ENCODE measurements around the gene SIRT7. TPM values are rescaled to one million over a fixed set of nuclear protein-coding genes. Genes with fewer than 3 reads are reported as not detected.

Gene SIRT7
- total RNA-seq, 2 experiments from 2014 or later = 49.1 to 69.3 TPM

DNA sequence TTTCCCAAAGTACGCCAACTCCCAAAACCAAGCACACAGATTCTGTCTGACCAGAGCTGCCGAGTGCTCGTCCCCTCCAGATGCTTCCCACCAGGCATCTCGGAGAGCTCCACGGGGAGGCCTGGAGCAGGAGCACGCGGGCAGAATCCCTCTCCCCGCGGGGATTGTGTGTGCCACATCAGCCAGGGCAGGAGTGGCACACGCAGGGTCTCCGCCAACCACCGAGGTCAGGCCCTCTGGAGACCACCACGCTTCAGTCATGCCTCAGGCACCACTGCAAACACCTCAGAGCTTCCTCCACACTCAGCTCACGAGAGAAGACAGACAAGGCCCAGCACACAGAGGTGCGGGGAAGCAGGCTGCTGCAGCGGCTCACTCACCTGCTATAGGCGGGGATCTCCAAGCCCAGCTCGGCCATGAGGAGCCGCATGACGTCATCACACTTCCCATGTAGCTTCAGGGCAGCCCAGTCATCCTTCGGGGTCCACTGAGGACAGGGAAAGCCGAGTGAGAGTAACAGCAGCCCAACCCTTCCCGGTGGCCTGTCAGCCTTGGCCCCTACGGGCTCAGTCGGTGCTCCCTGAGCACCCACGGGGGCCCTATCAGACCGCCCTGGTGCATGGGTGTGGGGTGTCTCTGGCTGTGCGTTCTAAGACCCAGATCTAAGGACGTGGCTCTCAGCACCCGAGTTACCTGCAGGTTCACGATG lies 4.4 kb downstream of the SIRT7 start:
- Histone ChIP-seq H3K36me3 (ENCODE audit: insufficient read depth, low read length) (peaks cover 55% of the 10 kb centered on the region), H3K27ac (ENCODE audit: low read depth, low read length, poor library complexity, severe bottlenecking) (no peak overlapping the region), H3K79me2 (ENCODE audit: insufficient read depth, low read depth, low read length) (peaks cover 18% of the 10 kb centered on the region), H2AFZ (ENCODE audit: low read length) (no peak overlapping the region), H3K4me1 (ENCODE audit: insufficient read depth, low read length, poor library complexity, severe bottlenecking) (peaks cover 28% of the 10 kb centered on the region), H3K4me3 (ENCODE audit: low read depth, low read length, poor library complexity, severe bottlenecking) (no peak overlapping the region), H3K4me2 (ENCODE audit: low read length) (no peak overlapping the region), H4K20me1 (ENCODE audit: insufficient read depth, low read length) (peaks cover 8% of the 10 kb centered on the region), H3K9me2 (ENCODE audit: insufficient read depth, low read length) (no peaks in the 10 kb centered on the region), H3K9me3 (ENCODE audit: low read length) (no peaks in the 10 kb centered on the region)
- CTCF ChIA-PET (ENCODE audit: unreplicated experiment) = no interaction called here
- intact Hi-C loops (cut with micrococcal nuclease; ENCODE audit: unreplicated experiment) = no loop called here
- TF ChIP-seq, protein P1, sequence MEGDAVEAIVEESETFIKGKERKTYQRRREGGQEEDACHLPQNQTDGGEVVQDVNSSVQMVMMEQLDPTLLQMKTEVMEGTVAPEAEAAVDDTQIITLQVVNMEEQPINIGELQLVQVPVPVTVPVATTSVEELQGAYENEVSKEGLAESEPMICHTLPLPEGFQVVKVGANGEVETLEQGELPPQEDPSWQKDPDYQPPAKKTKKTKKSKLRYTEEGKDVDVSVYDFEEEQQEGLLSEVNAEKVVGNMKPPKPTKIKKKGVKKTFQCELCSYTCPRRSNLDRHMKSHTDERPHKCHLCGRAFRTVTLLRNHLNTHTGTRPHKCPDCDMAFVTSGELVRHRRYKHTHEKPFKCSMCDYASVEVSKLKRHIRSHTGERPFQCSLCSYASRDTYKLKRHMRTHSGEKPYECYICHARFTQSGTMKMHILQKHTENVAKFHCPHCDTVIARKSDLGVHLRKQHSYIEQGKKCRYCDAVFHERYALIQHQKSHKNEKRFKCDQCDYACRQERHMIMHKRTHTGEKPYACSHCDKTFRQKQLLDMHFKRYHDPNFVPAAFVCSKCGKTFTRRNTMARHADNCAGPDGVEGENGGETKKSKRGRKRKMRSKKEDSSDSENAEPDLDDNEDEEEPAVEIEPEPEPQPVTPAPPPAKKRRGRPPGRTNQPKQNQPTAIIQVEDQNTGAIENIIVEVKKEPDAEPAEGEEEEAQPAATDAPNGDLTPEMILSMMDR (conservative IDR thresholded peaks at IDR 0.05; ENCODE audit: low read length) = no peak
- TF ChIP-seq EZH2phosphoT487 (IDR thresholded peaks at IDR 0.05; ENCODE audit: borderline replicate concordance, low read depth, low read length) = no peak
- POLR2A ChIA-PET = interaction anchor here (0.6 to 0.9 kb wide), 2 partner anchors 43 to 198 kb away, joined by 4 to 6 read pairs; partner anchors contain the start of gene ARHGDIA
- DNase-seq (ENCODE audit: low spot score) = no peak
- BruUV-seq (replicated peaks) = no TSS peak

DNA sequence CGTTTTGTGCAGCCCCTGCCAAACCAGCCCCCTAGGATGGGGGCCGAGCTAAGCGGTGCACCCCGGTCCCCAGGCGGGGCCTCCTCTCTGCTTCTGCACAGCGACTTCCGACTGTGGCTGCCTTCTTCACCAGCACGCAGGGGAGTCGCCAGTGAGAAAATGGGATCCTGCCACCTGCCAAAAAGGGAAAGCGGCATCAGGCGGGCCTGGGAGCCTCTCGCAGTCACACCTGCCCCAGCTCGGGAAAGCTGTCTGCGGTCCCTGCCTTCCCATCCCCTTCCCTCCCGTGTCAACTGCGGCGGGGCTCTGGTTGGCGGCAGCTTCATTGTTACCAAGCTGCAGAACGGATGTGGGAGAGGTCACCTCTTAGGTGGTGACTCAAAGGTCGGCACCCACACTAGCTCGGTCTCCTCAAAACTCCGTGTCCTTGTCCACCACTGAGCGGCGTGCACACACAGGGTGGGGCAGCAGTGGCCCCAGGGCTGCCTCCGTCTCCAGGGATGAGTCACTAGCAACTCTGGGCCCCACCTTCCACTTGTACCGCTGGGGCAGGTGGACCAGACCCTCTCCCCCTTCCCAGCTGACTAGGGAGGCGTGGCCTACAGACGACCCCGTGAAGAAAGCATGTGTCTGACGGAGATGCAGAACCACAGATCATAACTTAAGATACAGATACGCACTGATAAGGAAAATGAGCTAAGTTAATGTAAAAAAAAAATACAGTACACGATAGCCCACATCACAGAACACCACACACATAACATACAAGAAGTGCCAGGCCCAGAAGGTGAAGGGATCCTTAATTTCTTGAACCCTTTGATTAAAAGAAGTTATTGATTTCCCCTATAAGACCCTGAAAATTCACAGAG lies 5.3 kb downstream of the SIRT7 start:
- H3K4me1 ChIP-seq (ENCODE audit: insufficient read depth, low read length, poor library complexity, severe bottlenecking) = peaks cover 23% of the 10 kb centered on the region
- ChIA-PET POLR2A (interaction anchor here (0.9 kb wide), 1 partner anchor 42 kb away, joined by 4 read pairs; the partner anchor contains the start of gene ARHGDIA), CTCF (ENCODE audit: unreplicated experiment) (no interaction called here)
- peaks cover 63% of the 10 kb centered on the region for H3K36me3 ChIP-seq (ENCODE audit: insufficient read depth, low read length)
- H4K20me1 ChIP-seq (ENCODE audit: insufficient read depth, low read length) = peaks cover 8% of the 10 kb centered on the region
- no peak overlapping the region for H2AFZ ChIP-seq (ENCODE audit: low read length)
- H3K9me3 ChIP-seq (ENCODE audit: low read length) = no peaks in the 10 kb centered on the region
- no peak overlapping the region for H3K4me2 ChIP-seq (ENCODE audit: low read length)
- intact Hi-C loops (cut with micrococcal nuclease; ENCODE audit: unreplicated experiment) = no loop called here
- no peak overlapping the region for H3K4me3 ChIP-seq (ENCODE audit: low read depth, low read length, poor library complexity, severe bottlenecking)
- H3K27ac ChIP-seq (ENCODE audit: low read depth, low read length, poor library complexity, severe bottlenecking) = no peak overlapping the region
- no TSS peak for BruUV-seq (replicated peaks)
- H3K9me2 ChIP-seq (ENCODE audit: insufficient read depth, low read length) = no peaks in the 10 kb centered on the region
- DNase-seq (ENCODE audit: low spot score) = no peak
- peaks cover 17% of the 10 kb centered on the region for H3K79me2 ChIP-seq (ENCODE audit: insufficient read depth, low read depth, low read length)
- TF ChIP-seq EZH2phosphoT487 (IDR thresholded peaks at IDR 0.05; ENCODE audit: borderline replicate concordance, low read depth, low read length) = no peak
- TF ChIP-seq, protein P1 (conservative IDR thresholded peaks at IDR 0.05; ENCODE audit: low read length) = no peak
